ENCODE measurements around the gene MGLL. TPM values are rescaled to one million over a fixed set of nuclear protein-coding genes. Genes with fewer than 3 reads are reported as not detected.

The MGLL gene
- total RNA-seq, 1 experiment from 2014 or later = 12.6 TPM

GRCh38 chr3:127760361-127760760 lies 62.0 kb downstream of the MGLL start:
- ChIA-PET POLR2A (interaction anchor here (1.0 kb wide), 1 partner anchor 10 kb away, joined by 4 read pairs; no protein-coding TSS in a partner anchor), CTCF (no interaction called here)
- no peaks in the 10 kb centered on the region for H3K4me1 Mint-ChIP-seq (ENCODE audit: insufficient read depth, unreplicated experiment)
- no TSS peak for BruUV-seq (replicated peaks)
- H3K36me3 Mint-ChIP-seq (ENCODE audit: insufficient read depth, unreplicated experiment) = no peaks in the 10 kb centered on the region
- TF ChIP-seq CTCF (IDR thresholded peaks at IDR 0.05; ENCODE audit: unreplicated experiment) = no peak
- no peak overlapping the region for H3K4me3 Mint-ChIP-seq (ENCODE audit: unreplicated experiment)
- H3K27ac Mint-ChIP-seq (ENCODE audit: low read depth, unreplicated experiment) = no peak overlapping the region
- DNase-seq (ENCODE audit: unreplicated experiment) = no peak
- no peaks in the 10 kb centered on the region for H3K9me3 Mint-ChIP-seq (ENCODE audit: unreplicated experiment)
- intact Hi-C loops (cut with micrococcal nuclease) = no loop called here
- no peaks in the 10 kb centered on the region for H3K27me3 Mint-ChIP-seq (ENCODE audit: insufficient read depth, unreplicated experiment)

DNA sequence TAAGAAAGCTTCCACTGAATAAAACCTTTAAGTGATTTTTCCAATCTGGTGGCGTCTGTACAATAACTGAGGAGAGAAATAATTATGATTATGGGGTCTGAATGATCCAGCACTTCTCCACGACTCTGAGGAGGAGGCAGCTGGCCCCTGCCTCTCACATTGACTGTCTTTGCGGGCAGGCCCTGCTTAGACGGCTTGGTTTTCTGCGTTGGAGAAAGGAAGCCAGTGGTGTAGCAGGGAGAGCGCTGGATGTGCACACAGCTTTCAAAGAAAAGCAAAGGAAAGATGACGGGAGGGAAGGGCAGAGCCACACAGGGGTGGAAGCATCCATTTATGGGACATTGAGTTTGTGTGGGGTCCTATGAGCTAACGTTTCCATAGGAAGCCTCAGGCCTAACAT lies 62.5 kb downstream of the MGLL start:
- H3K27me3 Mint-ChIP-seq (ENCODE audit: insufficient read depth, unreplicated experiment) = no peaks in the 10 kb centered on the region
- H3K4me1 Mint-ChIP-seq (ENCODE audit: insufficient read depth, unreplicated experiment) = no peaks in the 10 kb centered on the region

GRCh38 chr3:127758013-127758412 lies 64.3 kb downstream of the MGLL start:
- DNase-seq (ENCODE audit: unreplicated experiment) = no peak
- no peaks in the 10 kb centered on the region for H3K4me1 Mint-ChIP-seq (ENCODE audit: insufficient read depth, unreplicated experiment)
- intact Hi-C loops (cut with micrococcal nuclease) = no loop called here
- H3K27me3 Mint-ChIP-seq (ENCODE audit: insufficient read depth, unreplicated experiment) = no peaks in the 10 kb centered on the region
- CTCF ChIA-PET = interaction anchor here (0.7 kb wide), 1 partner anchor 61 kb away, joined by 4 read pairs; no protein-coding TSS in a partner anchor
- no TSS peak for BruUV-seq (replicated peaks)
- H3K27ac Mint-ChIP-seq (ENCODE audit: low read depth, unreplicated experiment) = no peak overlapping the region
- POLR2A ChIA-PET = interaction anchor here (0.7 kb wide), 1 partner anchor 1837 kb away, joined by 3 read pairs; no protein-coding TSS in a partner anchor
- H3K4me3 Mint-ChIP-seq (ENCODE audit: unreplicated experiment) = no peak overlapping the region
- H3K9me3 Mint-ChIP-seq (ENCODE audit: unreplicated experiment) = no peaks in the 10 kb centered on the region
- TF ChIP-seq CTCF (IDR thresholded peaks at IDR 0.05; ENCODE audit: unreplicated experiment) = no peak
- no peaks in the 10 kb centered on the region for H3K36me3 Mint-ChIP-seq (ENCODE audit: insufficient read depth, unreplicated experiment)

More for the DNA sequence above, 62.5 kb downstream of the MGLL start:
- H3K27ac Mint-ChIP-seq (ENCODE audit: low read depth, unreplicated experiment) = no peak overlapping the region
- intact Hi-C loops (cut with micrococcal nuclease) = no loop called here
- CTCF ChIA-PET = no interaction called here
- no TSS peak for BruUV-seq (replicated peaks)
- H3K36me3 Mint-ChIP-seq (ENCODE audit: insufficient read depth, unreplicated experiment) = no peaks in the 10 kb centered on the region
- DNase-seq (ENCODE audit: unreplicated experiment) = no peak
- H3K9me3 Mint-ChIP-seq (ENCODE audit: unreplicated experiment) = no peaks in the 10 kb centered on the region
- H3K4me3 Mint-ChIP-seq (ENCODE audit: unreplicated experiment) = no peak overlapping the region
- POLR2A ChIA-PET = interaction anchor here (1.0 kb wide), 1 partner anchor 9 kb away, joined by 4 read pairs; no protein-coding TSS in a partner anchor
- no peak for TF ChIP-seq CTCF (IDR thresholded peaks at IDR 0.05; ENCODE audit: unreplicated experiment)

- intact Hi-C loops (cut with micrococcal nuclease) = no loop called here
- no TSS peak for BruUV-seq (replicated peaks)
- POLR2A ChIA-PET = interaction anchor here (0.6 kb wide), 1 partner anchor 13 kb away, joined by 3 read pairs; no protein-coding TSS in a partner anchor
These were observed 67.0 kb downstream of the MGLL start for GRCh38 chr3:127755305-127755681.

More at GRCh38 chr3:127755305-127755681, 67.0 kb downstream of the MGLL start:
- H3K36me3 Mint-ChIP-seq (ENCODE audit: insufficient read depth, unreplicated experiment) = no peaks in the 10 kb centered on the region
- no peaks in the 10 kb centered on the region for H3K9me3 Mint-ChIP-seq (ENCODE audit: unreplicated experiment)
- no peaks in the 10 kb centered on the region for H3K27me3 Mint-ChIP-seq (ENCODE audit: insufficient read depth, unreplicated experiment)
- peaks cover 14% of the 10 kb centered on the region for H3K4me1 Mint-ChIP-seq (ENCODE audit: insufficient read depth, unreplicated experiment)
- CTCF ChIA-PET = interaction anchor here (1.1 kb wide), 1 partner anchor 69 kb away, joined by 4 read pairs; no protein-coding TSS in a partner anchor
- no peak overlapping the region for H3K4me3 Mint-ChIP-seq (ENCODE audit: unreplicated experiment)
- no peak for TF ChIP-seq CTCF (IDR thresholded peaks at IDR 0.05; ENCODE audit: unreplicated experiment)
- DNase-seq (ENCODE audit: unreplicated experiment) = no peak
- H3K27ac Mint-ChIP-seq (ENCODE audit: low read depth, unreplicated experiment) = no peak overlapping the region

All from MCF 10A (cell line).